Muscle layer of colon (tissue), 2 donors: Measurements from ENCODE around the gene PIWIL4.

Experiments used
- H3K27ac ChIP-seq: one replicate; pipeline ENCODE4 v1.7.0; 2013; ENCODE audit warnings: low read depth, mild to moderate bottlenecking, low read length, moderate library complexity
- H3K27me3 ChIP-seq, 2 donors: one replicate each; pipeline ENCODE4 v1.7.0; 2013; ENCODE audit warnings: low read length in 2 of 2, mild to moderate bottlenecking in 2 of 2; ENCODE audit not compliant: insufficient read depth in 2 of 2, control insufficient read depth in 1 of 2
- H3K36me3 ChIP-seq: one replicate; pipeline ENCODE4 v1.7.0; 2013; ENCODE audit warnings: mild to moderate bottlenecking, low read length; ENCODE audit not compliant: insufficient read depth
- H3K4me1 ChIP-seq: one replicate; pipeline ENCODE4 v1.7.0; 2013; ENCODE audit warnings: mild to moderate bottlenecking, low read length; ENCODE audit not compliant: insufficient read depth
- H3K4me3 ChIP-seq, 2 donors: one replicate each; pipeline ENCODE4 v1.7.0; 2013; ENCODE audit warnings: low read length in 2 of 2, low read depth in 1 of 2, mild to moderate bottlenecking in 1 of 2, moderate library complexity in 1 of 2
- H3K9ac ChIP-seq: one replicate; pipeline ENCODE4 v1.7.0; 2013; ENCODE audit warnings: low read length
- H3K9me3 ChIP-seq: one replicate; pipeline ENCODE4 v1.7.0; 2013; ENCODE audit warnings: mild to moderate bottlenecking, low read length
- donor health status: abdominal sarcoma.
- donor health status: Adenocarcinoma of cecum.

The PIWIL4 gene

GRCh38 chr11:94656968-94657367 is 89.8 kb downstream of the PIWIL4 start:
- Histone ChIP-seq H3K4me3 (no peak overlapping the region), H3K9ac (no peak overlapping the region), H3K36me3 (no peaks in the 10 kb centered on the region), H3K4me1 (no peaks in the 10 kb centered on the region), H3K27ac (no peak overlapping the region), H3K27me3 (no peaks in the 10 kb centered on the region), H3K9me3 (no peaks in the 10 kb centered on the region)

- H3K9me3 ChIP-seq = no peaks in the 10 kb centered on the region
- no peaks in the 10 kb centered on the region for H3K36me3 ChIP-seq
- no peak overlapping the region for H3K4me3 ChIP-seq
- no peaks in the 10 kb centered on the region for H3K27me3 ChIP-seq
- H3K9ac ChIP-seq = no peak overlapping the region
- no peak overlapping the region for H3K27ac ChIP-seq
- H3K4me1 ChIP-seq = no peaks in the 10 kb centered on the region
Observed at GRCh38 chr11:94657629-94658028, 90.5 kb downstream of the PIWIL4 start.

GRCh38 chr11:94658386-94658785 is 91.2 kb downstream of the PIWIL4 start:
- no peak overlapping the region for H3K27ac ChIP-seq

GRCh38 chr11:94658888-94659287 is 91.7 kb downstream of the PIWIL4 start:
- Histone ChIP-seq H3K4me1 (no peaks in the 10 kb centered on the region), H3K27me3 (no peaks in the 10 kb centered on the region), H3K27ac (no peak overlapping the region), H3K36me3 (no peaks in the 10 kb centered on the region), H3K9me3 (no peaks in the 10 kb centered on the region), H3K4me3 (no peak overlapping the region), H3K9ac (no peak overlapping the region)

More at GRCh38 chr11:94658386-94658785, 91.2 kb downstream of the PIWIL4 start:
- no peaks in the 10 kb centered on the region for H3K27me3 ChIP-seq
- no peak overlapping the region for H3K9ac ChIP-seq
- H3K36me3 ChIP-seq = no peaks in the 10 kb centered on the region
- no peak overlapping the region for H3K4me3 ChIP-seq
- no peaks in the 10 kb centered on the region for H3K4me1 ChIP-seq
- H3K9me3 ChIP-seq = no peaks in the 10 kb centered on the region

GRCh38 chr11:94661444-94661843 is 94.3 kb downstream of the PIWIL4 start:
- Histone ChIP-seq H3K4me3 (no peak overlapping the region), H3K36me3 (no peaks in the 10 kb centered on the region), H3K9me3 (no peaks in the 10 kb centered on the region), H3K27ac (no peak overlapping the region), H3K9ac (no peak overlapping the region), H3K27me3 (no peaks in the 10 kb centered on the region), H3K4me1 (no peaks in the 10 kb centered on the region)

GRCh38 chr11:94662065-94662779 is 95.1 kb downstream of the PIWIL4 start:
- Histone ChIP-seq H3K27me3 (no peaks in the 10 kb centered on the region), H3K9me3 (no peaks in the 10 kb centered on the region), H3K4me3 (no peak overlapping the region), H3K27ac (no peak overlapping the region), H3K9ac (no peak overlapping the region), H3K36me3 (no peaks in the 10 kb centered on the region), H3K4me1 (no peaks in the 10 kb centered on the region)

GRCh38 chr11:94662846-94663390 is 95.8 kb downstream of the PIWIL4 start:
- no peak overlapping the region for H3K9ac ChIP-seq
- H3K27me3 ChIP-seq = no peaks in the 10 kb centered on the region
- no peaks in the 10 kb centered on the region for H3K9me3 ChIP-seq
- no peaks in the 10 kb centered on the region for H3K36me3 ChIP-seq
- no peak overlapping the region for H3K27ac ChIP-seq
- no peaks in the 10 kb centered on the region for H3K4me1 ChIP-seq
- H3K4me3 ChIP-seq = no peak overlapping the region

GRCh38 chr11:94664346-94664745 is 97.2 kb downstream of the PIWIL4 start:
- H3K4me1 ChIP-seq = no peaks in the 10 kb centered on the region
- H3K4me3 ChIP-seq = no peak overlapping the region
- H3K9ac ChIP-seq = no peak overlapping the region
- no peaks in the 10 kb centered on the region for H3K9me3 ChIP-seq
- H3K27ac ChIP-seq = no peak overlapping the region
- no peaks in the 10 kb centered on the region for H3K27me3 ChIP-seq
- no peaks in the 10 kb centered on the region for H3K36me3 ChIP-seq

GRCh38 chr11:94665116-94665659 is 98.0 kb downstream of the PIWIL4 start:
- Histone ChIP-seq H3K9ac (no peak overlapping the region), H3K4me3 (no peak overlapping the region), H3K9me3 (no peaks in the 10 kb centered on the region), H3K27me3 (no peaks in the 10 kb centered on the region), H3K4me1 (no peaks in the 10 kb centered on the region), H3K36me3 (no peaks in the 10 kb centered on the region), H3K27ac (no peak overlapping the region)

GRCh38 chr11:94666792-94667721 is 99.9 kb downstream of the PIWIL4 start:
- Histone ChIP-seq H3K9ac (no peak overlapping the region), H3K9me3 (no peaks in the 10 kb centered on the region), H3K27me3 (no peaks in the 10 kb centered on the region), H3K4me3 (no peak overlapping the region), H3K4me1 (no peaks in the 10 kb centered on the region), H3K36me3 (no peaks in the 10 kb centered on the region), H3K27ac (no peak overlapping the region)

- Histone ChIP-seq H3K27me3 (no peaks in the 10 kb centered on the region), H3K9ac (no peak overlapping the region), H3K4me1 (peaks cover 3% of the 10 kb centered on the region), H3K27ac (no peak overlapping the region), H3K4me3 (no peak overlapping the region), H3K9me3 (no peaks in the 10 kb centered on the region), H3K36me3 (no peaks in the 10 kb centered on the region)
Observed at GRCh38 chr11:94668212-94668793, 101.1 kb downstream of the PIWIL4 start.
